ENCODE data around the gene SLC6A7.

Gene SLC6A7

DNA sequence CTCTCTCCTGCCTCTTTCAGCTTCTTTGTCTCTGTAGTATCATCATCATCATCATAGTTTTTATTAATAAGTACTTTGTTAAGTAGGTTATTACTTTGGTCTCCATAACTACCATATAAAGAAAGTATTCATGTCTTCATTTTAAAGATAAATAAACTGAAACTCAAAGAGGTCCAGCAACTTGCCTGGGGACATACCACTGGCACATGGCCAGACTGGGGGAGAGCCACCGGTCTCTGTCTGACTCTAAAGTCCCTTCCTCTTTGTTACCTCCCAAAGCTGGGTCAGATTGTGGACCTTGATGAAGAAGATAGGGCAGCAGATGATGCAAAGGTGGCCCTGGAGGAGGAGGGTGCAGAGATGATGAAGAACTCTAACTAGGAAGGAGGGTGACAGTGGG lies 14.8 kb upstream of the SLC6A7 start:
- no peak for DNase-seq

DNA sequence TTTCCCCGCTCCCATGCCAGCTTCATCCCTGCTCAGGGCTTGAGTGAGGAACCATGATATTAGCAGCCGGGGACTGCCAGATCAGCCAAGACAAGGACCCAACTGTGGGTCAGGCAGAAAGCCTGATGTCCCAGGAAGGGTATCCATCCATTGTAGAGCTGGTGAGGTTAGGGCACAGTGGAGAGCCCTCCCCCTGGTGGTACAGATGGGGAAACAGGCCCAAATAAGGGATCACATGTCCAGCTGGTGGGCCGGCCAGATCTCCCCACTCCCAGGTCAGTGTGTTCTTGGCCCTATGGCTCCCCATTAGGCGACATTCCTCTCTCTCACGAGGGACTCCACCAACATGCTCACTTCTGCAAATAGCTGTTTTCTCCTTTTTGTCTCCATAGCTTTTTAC lies 14.3 kb upstream of the SLC6A7 start:
- no peak for DNase-seq

DNA sequence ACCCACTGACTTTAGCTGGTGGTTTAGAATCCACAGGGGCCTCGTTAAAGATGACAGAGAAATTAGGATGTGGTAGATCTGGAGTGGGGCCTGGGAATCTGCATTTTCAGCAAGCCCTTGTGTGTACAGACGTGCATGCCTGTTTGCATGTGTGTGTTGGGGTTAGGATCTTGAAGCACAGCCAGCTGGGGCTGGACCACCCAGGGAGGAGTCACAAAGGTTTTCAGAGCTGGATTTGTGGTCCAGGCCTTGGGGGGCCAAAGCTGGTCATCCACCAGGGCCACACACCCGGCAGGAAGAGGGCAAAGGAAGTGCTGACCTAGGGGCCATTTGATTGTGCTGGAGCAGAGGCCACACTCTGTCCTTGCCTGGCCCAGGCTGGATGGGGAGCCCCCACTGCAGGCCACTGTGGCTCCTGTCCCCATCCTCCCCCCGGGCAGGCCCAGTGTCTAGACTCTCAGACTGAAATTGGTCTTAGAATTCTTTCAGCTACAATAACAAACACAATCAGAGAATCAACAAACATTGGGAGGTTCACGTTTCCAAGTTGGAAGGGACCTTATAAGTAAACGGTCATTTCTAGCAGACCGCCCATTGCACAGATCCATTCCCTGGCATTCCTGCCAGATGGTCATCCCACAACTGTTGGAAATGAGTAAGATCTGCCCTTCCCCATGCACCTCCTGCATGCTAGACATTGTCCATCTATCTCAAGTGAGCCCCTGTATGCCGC lies 13.0 kb upstream of the SLC6A7 start:
- DNase-seq = peak in 1 of 5 experiments; percentile 4

DNA sequence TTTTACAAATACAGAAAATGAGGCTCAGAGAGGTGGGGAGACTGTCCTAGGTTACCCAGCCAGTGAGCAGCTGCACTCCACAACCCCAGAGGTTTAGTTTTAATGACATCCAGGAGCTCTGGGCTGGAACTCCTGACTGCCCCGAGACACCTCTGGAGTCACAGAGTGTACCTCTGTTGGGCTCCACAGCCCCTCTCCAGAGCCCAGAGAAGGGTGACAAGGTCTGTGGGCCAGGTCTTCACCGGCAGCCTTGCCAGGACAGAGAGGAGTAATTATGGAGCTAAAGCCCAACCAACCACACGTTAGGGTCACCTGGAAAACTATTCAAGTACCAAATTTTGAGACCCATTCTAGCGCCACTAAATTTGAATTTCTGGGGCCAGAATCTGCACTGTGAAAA lies 12.1 kb upstream of the SLC6A7 start:
- no peak for DNase-seq

DNA sequence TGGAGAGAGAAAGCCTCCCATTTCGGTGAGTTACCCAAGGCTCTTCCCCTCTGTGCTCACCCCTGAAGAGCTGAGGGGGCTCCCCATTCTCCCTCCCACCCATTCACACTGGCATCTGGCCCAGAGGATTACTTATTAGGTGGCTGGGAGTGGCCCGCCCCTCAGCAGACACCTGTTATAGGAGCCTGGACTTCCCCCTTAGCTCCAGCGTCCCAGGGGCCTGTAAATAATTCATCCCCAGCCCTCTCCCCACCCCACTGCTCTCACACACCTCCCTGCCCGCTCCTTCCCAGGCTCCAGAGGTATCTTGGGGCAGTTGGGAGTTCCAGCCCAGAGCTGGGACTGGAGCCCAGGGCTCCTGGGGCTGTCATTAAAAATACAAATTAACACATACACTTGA lies 11.6 kb upstream of the SLC6A7 start:
- no peak for DNase-seq

DNA sequence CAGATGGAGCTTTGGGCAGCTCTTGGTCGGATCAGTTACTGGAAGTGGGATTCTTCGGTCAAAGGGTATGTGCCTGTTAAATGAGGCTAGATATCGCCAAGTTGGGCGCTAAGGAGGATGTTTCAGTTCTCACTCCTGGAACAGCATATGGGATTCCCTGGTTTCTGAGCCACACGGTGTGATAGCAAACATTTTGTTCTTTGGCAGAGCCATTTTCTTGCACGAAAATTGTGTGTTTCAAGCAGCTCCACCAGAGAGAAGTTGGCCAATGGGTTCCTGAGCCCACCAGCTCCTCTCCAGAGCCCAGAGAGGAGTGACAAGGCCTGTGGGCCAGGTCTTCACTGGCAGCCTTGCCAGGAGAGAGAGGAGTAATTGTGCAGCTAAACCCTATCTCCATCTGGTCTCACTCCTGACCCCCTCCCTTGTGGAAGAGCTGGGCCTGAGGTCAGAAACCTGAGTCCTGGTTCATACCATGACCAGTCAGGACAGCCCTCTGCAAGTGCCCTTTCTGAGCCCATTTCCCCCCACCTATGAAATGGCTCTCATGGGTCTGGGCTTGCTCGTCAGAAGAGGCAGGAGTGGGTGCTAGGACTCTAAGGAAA lies 10.7 kb upstream of the SLC6A7 start:
- DNase-seq = no peak

DNA sequence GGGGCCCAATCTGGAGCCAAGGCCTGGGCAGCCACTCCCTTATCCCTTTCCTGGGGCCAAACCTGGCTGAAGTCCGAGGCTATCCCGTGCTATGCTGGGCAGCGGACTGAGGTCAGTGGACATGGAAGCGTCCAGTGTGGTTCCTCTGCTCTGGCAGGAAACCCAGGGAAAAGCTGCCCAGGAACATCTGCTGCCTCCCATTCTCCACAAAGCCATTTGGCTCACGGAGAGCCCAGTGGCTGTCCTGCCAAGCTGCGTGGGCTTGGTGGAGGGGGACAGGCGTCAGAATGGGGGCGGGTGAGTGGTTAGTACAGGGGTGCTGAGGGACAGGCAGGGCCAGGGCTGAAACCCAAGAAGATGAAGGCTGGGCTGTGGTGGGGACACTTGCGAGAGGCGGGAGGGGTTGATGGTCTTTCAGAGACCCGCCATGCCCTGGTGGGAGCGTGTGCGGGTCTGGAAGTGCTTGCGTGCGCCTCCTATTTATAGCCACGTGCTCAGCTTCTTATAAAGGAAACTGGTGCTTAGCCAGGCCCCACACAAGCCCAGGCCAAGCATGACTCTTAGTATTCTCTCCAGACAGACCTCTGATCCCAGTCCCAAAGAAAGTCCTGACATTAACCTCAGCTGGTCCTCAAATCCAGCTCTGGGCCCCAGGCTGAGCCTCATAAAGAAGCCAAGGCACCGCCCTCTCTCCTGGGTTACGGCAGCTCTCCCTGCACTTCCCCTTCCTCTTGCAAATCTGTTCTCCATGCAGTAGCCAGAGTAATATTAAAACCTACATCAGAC lies 9.4 kb upstream of the SLC6A7 start:
- no peak for DNase-seq

DNA sequence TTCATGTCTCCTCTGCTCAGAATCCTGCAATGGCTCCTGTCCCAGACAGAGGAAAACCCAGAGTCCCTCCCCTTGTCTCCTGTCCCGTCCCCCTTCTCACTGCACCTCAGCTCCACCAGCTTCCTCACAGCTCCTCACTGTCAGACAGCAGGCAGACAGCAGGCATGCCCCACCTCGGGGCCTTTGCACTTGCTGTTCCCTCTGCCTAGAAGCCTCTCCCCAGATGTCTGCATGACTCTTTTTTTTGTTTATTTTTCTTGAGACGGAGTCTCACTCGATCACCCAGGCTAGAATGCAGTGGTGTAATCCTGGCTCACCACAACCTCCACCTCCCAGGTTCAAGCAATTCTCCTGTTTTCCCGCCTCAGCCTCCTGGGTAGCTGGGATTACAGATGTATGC lies 8.8 kb upstream of the SLC6A7 start:
- DNase-seq = no peak

DNA sequence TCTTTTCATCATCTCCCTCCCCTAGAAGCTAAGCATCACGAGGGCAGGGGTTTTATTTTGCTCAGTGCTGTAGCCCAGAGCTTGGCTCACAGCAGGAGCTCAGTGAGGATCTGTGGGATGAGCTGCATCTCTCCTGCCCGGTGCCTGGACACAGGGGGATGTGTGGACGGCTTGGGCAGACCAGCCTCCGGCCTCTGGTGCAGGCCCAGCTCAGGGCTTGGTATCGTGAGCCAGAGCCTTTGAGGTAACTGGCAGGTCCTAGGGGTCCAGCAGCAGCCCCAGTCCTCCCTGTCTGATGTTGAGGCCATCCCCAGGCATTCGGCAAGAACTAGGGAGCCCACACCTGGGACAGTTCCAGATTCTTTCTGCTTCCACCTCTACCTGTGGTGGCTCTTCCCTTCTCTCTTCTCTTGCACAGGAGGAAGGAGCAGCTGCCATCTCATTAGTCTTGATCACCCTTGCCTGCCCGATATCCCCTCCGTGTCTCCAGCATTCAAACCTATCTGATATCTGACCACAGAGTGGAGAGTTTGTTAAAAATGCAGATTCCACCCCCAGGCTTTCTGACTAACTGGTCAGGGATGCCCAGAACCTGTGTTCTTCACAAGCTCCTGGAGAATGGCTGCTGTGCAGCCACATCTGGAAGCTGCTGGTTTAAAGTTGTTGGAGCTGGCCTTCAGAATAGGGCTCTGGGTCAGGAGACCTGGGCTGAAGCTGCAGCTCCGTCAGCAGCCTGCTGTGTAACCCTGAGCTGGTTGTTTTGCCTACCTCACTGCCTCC lies 7.9 kb upstream of the SLC6A7 start:
- DNase-seq = no peak

DNA sequence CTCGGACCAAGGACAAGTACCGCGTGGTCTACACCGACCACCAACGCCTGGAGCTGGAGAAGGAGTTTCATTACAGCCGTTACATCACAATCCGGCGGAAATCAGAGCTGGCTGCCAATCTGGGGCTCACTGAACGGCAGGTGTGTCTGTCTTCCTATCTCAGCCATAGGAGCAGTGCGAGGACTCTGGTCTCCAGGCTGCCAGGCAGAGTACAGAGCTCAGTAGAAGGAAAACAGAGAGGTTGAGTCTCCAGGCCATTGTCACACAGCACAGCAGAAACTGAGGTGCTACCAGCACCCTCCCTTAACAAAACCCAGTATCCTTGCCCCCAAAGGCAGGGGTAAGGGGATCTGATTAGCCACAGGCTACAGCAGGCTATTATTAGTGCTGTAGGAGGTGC lies 7.1 kb upstream of the SLC6A7 start:
- DNase-seq = no peak

DNA sequence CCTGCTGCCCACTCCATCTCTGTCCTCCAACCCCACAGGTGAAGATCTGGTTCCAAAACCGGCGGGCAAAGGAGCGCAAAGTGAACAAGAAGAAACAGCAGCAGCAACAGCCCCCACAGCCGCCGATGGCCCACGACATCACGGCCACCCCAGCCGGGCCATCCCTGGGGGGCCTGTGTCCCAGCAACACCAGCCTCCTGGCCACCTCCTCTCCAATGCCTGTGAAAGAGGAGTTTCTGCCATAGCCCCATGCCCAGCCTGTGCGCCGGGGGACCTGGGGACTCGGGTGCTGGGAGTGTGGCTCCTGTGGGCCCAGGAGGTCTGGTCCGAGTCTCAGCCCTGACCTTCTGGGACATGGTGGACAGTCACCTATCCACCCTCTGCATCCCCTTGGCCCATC lies 6.4 kb upstream of the SLC6A7 start:
- no peak for DNase-seq

DNA sequence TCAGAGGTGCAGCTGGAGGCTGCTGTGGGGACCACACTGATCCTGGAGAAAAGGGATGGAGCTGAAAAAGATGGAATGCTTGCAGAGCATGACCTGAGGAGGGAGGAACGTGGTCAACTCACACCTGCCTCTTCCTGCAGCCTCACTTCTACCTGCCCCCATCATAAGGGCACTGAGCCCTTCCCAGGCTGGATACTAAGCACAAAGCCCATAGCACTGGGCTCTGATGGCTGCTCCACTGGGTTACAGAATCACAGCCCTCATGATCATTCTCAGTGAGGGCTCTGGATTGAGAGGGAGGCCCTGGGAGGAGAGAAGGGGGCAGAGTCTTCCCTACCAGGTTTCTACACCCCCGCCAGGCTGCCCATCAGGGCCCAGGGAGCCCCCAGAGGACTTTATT lies 5.9 kb upstream of the SLC6A7 start:
- no peak for DNase-seq

DNA sequence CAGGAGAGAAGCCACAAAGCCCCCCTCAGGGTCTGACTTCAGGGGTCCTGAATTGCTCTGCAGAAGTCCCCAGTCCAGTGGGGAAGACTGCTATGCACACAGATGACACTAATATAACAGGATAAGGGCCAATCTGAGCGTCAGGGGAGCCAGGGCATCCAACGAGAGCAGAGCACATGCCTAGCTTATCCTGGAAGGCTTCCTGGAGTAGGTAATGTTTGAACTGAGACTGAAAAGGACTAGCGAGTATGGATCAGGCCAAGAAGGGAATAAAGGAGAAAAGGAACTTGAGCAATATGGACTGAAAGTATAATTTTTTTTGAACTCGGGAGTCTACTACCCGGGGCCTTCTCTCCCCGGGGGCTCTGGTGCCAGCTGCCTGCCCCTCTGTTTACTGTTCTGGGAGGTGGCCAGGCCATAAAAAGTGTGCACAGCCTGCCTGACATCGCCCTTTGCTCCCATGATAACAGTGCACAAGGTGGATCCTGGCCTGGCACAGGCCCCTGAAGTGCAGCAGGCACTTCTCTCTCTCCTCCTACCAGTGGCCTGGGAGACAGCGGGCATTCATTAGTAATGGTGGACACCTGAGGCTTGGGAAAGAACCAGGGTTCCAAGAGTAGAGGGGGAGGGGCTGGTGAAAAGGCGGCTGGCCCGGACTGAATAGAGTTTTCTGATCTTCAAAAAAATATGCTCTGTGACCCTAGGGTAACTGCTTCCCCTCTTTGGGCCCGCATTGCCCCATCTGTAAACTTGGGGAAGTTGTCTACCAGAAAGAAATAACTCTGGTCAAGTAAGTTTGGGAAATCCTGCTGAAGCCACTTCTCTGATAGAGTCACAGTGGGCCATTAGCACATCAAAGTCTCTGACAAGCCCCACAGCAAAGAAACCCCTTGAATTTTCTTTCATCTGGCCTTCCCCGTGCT lies 4.6 kb upstream of the SLC6A7 start:
- no peak for DNase-seq

DNA sequence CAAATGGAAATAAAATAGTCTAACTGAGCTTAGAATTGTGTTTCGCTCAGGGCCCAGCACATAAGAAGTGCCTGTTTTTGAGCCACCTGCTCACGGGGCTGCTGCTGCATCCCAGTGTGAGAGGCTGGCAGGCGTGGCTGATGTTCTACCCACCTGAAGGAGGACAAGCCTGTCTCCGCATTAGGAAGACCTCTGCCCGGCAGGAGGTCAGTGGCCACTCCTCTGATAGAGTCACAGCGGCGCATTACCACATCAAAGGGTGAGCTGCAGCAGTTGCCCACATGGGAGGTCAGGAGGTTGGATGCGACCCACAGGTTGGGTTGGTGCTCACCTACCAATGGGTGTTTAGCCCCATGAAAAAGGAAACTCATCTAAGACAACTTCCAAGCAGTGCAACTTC lies 3.7 kb upstream of the SLC6A7 start:
- DNase-seq = no peak

DNA sequence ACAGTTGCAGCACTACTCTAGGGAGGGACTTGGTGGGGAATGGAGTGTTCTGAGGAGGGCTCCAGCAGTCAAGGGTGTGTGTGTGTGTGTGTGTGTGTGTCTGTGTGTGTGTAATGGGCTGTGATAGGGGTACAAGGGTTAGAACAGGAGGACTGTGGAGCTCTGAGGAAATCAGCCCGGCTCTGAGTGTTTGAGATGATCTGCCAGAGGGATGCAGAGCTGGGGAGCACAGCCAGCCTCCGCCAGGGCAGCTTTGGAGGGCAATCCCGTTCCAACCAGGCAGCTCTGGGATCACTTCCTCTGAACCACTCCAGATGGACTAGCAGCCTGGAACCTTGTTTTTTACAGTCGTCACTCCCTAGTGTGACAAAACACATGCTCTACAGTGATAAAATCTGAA lies 3.0 kb upstream of the SLC6A7 start:
- no peak for DNase-seq

DNA sequence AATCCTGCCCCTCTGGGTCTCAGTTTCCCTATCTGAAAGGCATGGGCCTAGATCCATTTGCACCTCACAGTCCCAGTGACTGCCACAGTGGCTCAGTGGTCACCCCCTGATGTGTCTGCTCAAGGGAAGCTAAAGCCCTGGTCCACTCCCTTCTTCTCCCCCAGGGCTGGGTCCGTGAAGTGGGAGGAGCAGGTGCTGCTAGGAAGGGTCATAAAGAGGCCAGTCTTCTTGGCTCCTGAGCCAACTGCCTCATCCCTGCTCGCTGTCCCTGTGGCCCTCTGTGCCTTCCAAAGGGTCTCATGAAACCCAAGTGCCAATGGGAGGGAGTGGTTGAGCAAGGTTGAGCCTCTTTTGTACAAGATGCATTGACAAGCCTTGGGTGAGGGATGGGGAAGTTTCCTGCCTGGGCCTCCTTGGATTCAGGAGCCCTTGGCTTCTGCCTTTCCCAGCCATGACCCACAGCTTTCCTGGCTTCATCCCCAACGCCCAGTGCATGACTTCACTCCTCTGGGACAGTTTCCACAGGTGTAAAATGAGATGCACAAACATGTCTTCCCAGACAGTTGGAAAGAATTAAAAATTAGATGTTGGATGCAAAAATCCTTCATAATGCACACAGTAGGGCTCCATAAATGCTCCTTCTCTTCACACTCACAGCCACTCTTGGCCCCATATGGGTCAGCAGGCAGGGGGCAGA lies 1.6 kb upstream of the SLC6A7 start:
- no peak for DNase-seq

DNA sequence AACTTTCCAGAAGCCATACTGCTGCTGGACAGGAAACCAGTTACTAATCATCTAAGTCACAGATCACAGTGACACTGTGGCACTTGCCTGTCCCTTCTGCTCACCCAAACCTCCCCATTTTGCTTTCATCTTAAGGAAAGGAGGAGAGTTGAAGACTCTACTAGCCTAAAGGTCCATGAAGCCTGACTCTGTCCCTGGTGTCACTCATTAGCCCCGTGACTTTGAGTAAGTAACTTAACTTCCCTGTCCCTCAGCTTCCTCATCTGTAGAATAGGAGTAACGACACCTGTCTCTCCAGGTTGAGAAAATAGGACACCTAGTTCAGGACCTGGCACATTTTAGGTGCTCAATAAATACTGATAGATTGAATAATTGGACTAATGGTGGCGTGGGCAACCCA lies 536 bp upstream of the SLC6A7 start:
- DNase-seq = no peak

DNA sequence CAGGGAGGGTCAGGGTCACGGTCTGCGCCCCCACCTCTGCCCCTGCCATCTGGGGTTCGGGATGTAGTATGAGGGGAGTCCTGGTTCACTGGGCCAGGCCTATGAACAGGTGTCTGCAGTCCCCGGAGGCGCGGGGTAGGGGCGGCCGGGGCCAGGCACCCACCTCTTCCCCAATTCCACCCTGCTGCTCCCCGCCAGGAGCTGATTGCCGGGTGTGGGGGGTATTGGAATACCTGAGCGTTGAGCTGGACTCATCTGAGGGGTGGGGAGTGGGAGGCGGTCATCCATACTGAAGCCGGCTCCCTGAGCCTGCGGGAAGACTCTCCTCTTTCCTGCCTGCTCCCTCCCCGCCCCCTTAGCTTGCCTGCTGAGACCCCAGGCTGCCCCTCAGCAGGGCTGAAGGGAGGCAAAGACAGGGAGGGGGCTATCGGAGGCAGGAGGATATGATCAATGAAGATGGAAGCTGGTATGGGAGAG lies 679 bp downstream of the SLC6A7 start:
- no peak for DNase-seq

DNA sequence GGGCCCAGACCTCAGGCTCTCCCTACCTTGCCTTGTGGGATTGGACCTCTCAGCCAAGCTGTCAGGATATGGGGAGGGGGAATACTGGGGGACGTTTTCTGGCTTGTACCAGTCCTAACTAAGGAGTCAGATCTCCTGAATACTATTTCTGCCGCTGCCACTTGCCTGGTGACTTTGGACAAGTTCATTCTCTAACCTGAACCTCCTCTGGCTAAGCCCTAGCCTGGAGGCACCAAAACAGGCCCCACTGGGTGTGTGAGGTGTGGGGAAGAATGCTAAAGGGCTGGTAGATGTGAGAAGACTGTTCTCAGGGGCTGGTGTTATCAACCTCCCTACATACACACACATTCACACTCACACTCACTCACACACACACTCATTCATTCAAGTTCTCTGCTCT lies 1.1 kb downstream of the SLC6A7 start:
- no peak for DNase-seq

DNA sequence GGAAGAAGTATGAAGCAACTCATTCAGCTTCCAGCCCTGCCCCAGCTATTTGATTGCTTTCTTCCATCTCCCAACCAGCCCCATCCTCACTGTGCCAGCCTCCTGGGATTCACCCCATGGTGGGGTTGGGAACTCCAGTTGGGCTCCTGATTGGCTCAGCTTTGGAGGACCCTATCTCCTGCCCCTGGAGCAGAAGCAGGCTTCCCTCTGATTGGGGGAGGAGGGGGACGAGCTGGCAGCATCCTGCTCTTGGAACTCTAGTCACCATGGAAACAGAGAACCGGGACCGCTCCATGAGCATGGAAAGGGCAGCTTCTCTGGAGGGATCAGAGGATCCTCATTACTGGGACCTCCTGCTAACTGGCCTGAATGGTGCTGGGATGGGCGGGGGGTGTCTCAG lies 2.6 kb downstream of the SLC6A7 start:
- DNase-seq = no peak

DNA sequence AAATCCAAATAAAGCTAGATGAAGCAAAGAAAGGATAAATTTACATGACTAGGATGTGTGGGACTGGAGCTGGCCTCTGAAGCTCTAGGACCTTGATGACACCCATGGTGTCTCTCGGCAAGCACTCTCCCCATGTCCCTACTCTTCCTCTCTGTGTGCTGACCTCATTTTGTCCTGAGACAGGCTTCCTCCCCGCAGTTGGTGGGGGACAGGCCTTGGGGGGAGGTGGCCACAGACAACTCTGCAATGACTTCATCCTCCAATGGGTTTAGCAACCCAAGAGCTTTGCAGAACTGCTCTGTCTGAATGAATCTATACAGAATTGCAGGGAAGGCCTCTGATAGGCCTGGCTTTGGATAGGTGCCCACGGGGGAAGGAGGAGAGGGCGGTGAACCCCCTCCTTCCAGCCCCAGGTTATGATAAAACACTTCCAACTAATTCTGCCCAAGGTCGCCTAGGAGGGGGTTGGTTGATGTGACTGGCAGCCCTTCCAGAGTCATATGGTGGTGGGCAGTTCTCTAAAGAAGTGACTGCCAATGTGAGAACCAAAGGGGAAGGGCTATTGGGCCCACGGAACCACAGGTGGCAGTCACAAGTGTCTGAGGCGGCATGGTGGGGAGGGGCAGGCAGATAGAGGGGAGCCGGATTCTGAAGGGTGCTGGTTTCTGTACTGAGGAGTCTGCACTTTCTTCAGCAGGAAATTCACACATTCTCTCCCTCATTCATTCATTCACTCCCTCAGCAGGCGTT lies 6.0 kb downstream of the SLC6A7 start:
- DNase-seq = no peak
